HCT116 (cell line): ENCODE measurements around the gene OR56B4.

Experiments used
- CEBPB ChIP-seq: IDR thresholded peaks from 2 replicates; pipeline ENCODE4 v1.6.1; 2012; ENCODE audit warnings: low read depth
- CTCF ChIP-seq, 3 experiments: fragments of 200-600 bp in 1 of 3; sonication (generic) in 1 of 3; IDR thresholded peaks in 2 of 3; conservative IDR thresholded peaks in 1 of 3; 2 replicates each; pipeline ENCODE4 v1.5.1; 2012 to 2017; ENCODE audit warnings: low read depth in 2 of 3, low read length in 2 of 3, antibody characterized with exemption in 1 of 3, borderline replicate concordance in 1 of 3, control low read depth in 1 of 3, mild to moderate bottlenecking in 1 of 3, mixed read lengths in 1 of 3, mixed run types in 1 of 3, moderate library complexity in 1 of 3; ENCODE audit not compliant: insufficient read depth in 1 of 3
- EZH2 ChIP-seq: fragments of 200-600 bp; sonication (generic); IDR thresholded peaks from 2 replicates; pipeline ENCODE4 v1.6.1; 2017; ENCODE audit warnings: antibody characterized with exemption, mixed run types
- EZH2phosphoT487 ChIP-seq: fragments of 200-600 bp; IDR thresholded peaks from 2 replicates; pipeline ENCODE4 v1.6.1; 2018; ENCODE audit warnings: antibody characterized with exemption, borderline replicate concordance
- POLR2A ChIP-seq: IDR thresholded peaks from 2 replicates; pipeline ENCODE4 v1.7.0; 2011; ENCODE audit warnings: borderline replicate concordance; ENCODE audit not compliant: insufficient read depth, insufficient read length; ENCODE audit errors: extremely low read depth
- POLR2AphosphoS5 ChIP-seq: IDR thresholded peaks from 2 replicates; pipeline ENCODE4 v1.6.1; 2011; ENCODE audit warnings: mild to moderate bottlenecking, low read depth, low read length, moderate library complexity
- SIN3A ChIP-seq: IDR thresholded peaks from 2 replicates; pipeline ENCODE4 v1.6.1; 2012; ENCODE audit warnings: low read depth
- SP1 ChIP-seq: IDR thresholded peaks from 2 replicates; pipeline ENCODE4 v1.6.1; 2012; ENCODE audit warnings: low read depth
- SRF ChIP-seq: IDR thresholded peaks from 2 replicates; pipeline ENCODE4 v1.6.1; 2012; ENCODE audit warnings: low read depth
- YY1 ChIP-seq: IDR thresholded peaks from 2 replicates; pipeline ENCODE4 v1.6.1; 2011; ENCODE audit warnings: low read length, low read depth, moderate library complexity, mild to moderate bottlenecking; ENCODE audit not compliant: insufficient replicate concordance; ENCODE audit errors: extremely low read depth
- ZFX ChIP-seq: fragments of 450-650 bp; IDR thresholded peaks from 2 replicates; pipeline ENCODE4 v1.6.1; 2017
- ZNF274 ChIP-seq: fragments of 200-500 bp; sonication (Bioruptor generic); IDR thresholded peaks from 2 replicates; pipeline ENCODE4 v1.6.1; 2014; ENCODE audit warnings: mild to moderate bottlenecking, low read depth, low read length, inconsistent platforms
- TF ChIP-seq, protein P1 (sequence below): IDR thresholded peaks from 2 replicates; pipeline ENCODE4 v1.6.1; 2012

GRCh38 chr11:6083129-6083528, 24.4 kb upstream of the OR56B4 start:
- TF ChIP-seq ZNF274 = no peak
- no peak for TF ChIP-seq EZH2phosphoT487
- no peak for TF ChIP-seq CTCF (IDR thresholded peaks at IDR 0.05 in 2 of 3, conservative IDR thresholded peaks at IDR 0.05 in 1 of 3; ENCODE audit: borderline replicate concordance in 1 of 3, insufficient read depth in 1 of 3, low read depth in 2 of 3, low read length in 2 of 3)
- no peak for TF ChIP-seq EZH2
- TF ChIP-seq ZFX = no peak
- TF ChIP-seq CEBPB = no peak
- TF ChIP-seq SRF = no peak
- TF ChIP-seq SP1 = no peak
- TF ChIP-seq POLR2AphosphoS5 = no peak
- TF ChIP-seq POLR2A = no peak
- no peak for TF ChIP-seq SIN3A
- TF ChIP-seq, protein P1, sequence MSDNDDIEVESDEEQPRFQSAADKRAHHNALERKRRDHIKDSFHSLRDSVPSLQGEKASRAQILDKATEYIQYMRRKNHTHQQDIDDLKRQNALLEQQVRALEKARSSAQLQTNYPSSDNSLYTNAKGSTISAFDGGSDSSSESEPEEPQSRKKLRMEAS = no peak
- TF ChIP-seq YY1 = no peak
